KMS-11 (cell line): ENCODE data around the gene ADAMTS8.

Source experiments
- H2AFZ ChIP-seq: fragments of 200-600 bp; sonication (generic); 2 replicates; pipeline ENCODE4 v1.6.1; 2016; ENCODE audit warnings: antibody characterized with exemption, mixed run types, low read depth
- H3K27ac ChIP-seq: fragments of 200-600 bp; sonication (generic); 2 replicates; pipeline ENCODE4 v1.6.1; 2016; ENCODE audit warnings: mild to moderate bottlenecking, mixed run types
- H3K27me3 ChIP-seq: fragments of 200-600 bp; sonication (generic); 2 replicates; pipeline ENCODE4 v1.6.1; 2017; ENCODE audit warnings: mild to moderate bottlenecking, low read depth, mixed run types, moderate library complexity; ENCODE audit not compliant: insufficient read depth
- H3K36me3 ChIP-seq: fragments of 200-600 bp; sonication (generic); 2 replicates; pipeline ENCODE4 v1.6.1; 2017; ENCODE audit warnings: mild to moderate bottlenecking, mixed run types; ENCODE audit not compliant: insufficient read depth
- H3K4me1 ChIP-seq: fragments of 200-600 bp; sonication (generic); 2 replicates; pipeline ENCODE4 v1.6.1; 2016; ENCODE audit warnings: mild to moderate bottlenecking, low read depth, mixed run types; ENCODE audit not compliant: poor library complexity, severe bottlenecking
- H3K4me2 ChIP-seq: fragments of 200-600 bp; sonication (generic); 2 replicates; pipeline ENCODE4 v1.7.0; 2016; ENCODE audit warnings: mild to moderate bottlenecking, mixed run types
- H3K4me3 ChIP-seq: fragments of 200-600 bp; sonication (generic); IDR thresholded peaks from 2 replicates; pipeline ENCODE4 v1.6.1; 2017; ENCODE audit warnings: low read depth, low read length, mixed read lengths; ENCODE audit not compliant: insufficient read depth
- H3K79me2 ChIP-seq: fragments of 200-600 bp; sonication (generic); 2 replicates; pipeline ENCODE4 v1.6.1; 2016; ENCODE audit warnings: low read depth, mixed run types; ENCODE audit not compliant: insufficient read depth
- H3K9ac ChIP-seq: fragments of 200-600 bp; sonication (generic); 2 replicates; pipeline ENCODE4 v1.6.1; 2016; ENCODE audit warnings: mild to moderate bottlenecking, mixed run types
- H4K20me1 ChIP-seq: fragments of 200-600 bp; sonication (generic); 2 replicates; pipeline ENCODE4 v1.6.1; 2016; ENCODE audit warnings: mild to moderate bottlenecking, mixed run types; ENCODE audit not compliant: insufficient read depth
- TF ChIP-seq, protein P1 (sequence below): fragments of 200-600 bp; sonication (generic); conservative IDR thresholded peaks from 2 replicates; pipeline ENCODE4 v1.6.1; 2017; ENCODE audit warnings: low read depth, mild to moderate bottlenecking, antibody characterized with exemption, low read length, moderate library complexity, mixed read lengths

ADAMTS8 gene

GRCh38 chr11:130403967-130404366 lies 24.4 kb downstream of the ADAMTS8 start:
- TF ChIP-seq, protein P1, sequence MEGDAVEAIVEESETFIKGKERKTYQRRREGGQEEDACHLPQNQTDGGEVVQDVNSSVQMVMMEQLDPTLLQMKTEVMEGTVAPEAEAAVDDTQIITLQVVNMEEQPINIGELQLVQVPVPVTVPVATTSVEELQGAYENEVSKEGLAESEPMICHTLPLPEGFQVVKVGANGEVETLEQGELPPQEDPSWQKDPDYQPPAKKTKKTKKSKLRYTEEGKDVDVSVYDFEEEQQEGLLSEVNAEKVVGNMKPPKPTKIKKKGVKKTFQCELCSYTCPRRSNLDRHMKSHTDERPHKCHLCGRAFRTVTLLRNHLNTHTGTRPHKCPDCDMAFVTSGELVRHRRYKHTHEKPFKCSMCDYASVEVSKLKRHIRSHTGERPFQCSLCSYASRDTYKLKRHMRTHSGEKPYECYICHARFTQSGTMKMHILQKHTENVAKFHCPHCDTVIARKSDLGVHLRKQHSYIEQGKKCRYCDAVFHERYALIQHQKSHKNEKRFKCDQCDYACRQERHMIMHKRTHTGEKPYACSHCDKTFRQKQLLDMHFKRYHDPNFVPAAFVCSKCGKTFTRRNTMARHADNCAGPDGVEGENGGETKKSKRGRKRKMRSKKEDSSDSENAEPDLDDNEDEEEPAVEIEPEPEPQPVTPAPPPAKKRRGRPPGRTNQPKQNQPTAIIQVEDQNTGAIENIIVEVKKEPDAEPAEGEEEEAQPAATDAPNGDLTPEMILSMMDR, result no peak
- Histone ChIP-seq H3K27ac (no peak overlapping the region), H3K9ac (no peak overlapping the region), H2AFZ (no peak overlapping the region), H3K79me2 (no peaks in the 10 kb centered on the region), H3K27me3 (no peaks in the 10 kb centered on the region), H3K36me3 (no peaks in the 10 kb centered on the region), H4K20me1 (no peaks in the 10 kb centered on the region), H3K4me3 (no peak overlapping the region), H3K4me1 (no peaks in the 10 kb centered on the region), H3K4me2 (no peak overlapping the region)

DNA sequence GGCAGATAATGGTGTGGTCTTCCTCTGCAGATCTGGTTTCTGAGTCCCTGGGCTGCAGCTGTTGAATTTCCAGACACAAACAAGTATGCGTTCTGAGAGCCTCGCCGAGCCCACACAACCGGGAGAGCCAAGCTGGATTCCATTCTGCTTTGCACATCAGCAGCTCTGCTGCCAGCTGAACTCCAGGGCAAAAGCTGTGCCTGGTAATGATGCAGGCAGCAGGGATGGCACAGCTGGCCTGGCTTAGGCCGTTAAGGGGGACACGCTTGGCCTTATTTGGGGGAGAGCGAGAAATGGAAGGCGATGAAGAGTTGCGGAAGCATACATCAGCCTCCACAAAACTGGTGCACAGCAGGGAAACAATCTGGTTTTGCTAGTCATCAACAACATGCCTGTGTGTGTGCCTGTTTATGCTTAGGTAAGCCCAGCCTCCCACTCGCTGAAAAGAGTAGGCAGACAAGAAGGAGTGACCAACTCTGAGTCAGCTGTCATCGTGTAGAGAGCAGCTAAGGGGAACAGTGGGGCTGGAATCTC lies 25.1 kb downstream of the ADAMTS8 start:
- Histone ChIP-seq H3K27ac (no peak overlapping the region), H2AFZ (no peak overlapping the region)

DNA sequence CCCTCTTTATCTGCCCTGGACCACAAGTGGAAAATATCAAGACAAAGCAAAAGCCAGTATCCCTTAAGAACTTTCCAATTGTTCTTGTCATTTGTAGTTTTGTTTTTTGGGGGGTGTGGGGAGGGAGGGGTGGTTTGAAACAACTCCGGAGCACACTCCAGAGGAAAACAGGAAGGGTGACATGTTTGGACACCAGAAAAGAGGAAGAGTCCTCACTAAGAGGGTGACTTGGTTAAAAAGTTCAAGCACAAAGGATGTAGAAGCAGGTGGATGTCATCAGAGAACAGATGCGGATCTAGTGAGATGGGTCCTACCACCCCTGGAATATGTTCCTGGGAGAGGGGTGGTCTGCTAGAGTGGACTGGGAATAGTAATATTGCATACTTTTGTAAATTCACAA lies 25.8 kb downstream of the ADAMTS8 start:
- Histone ChIP-seq H3K4me2 (no peak overlapping the region), H2AFZ (no peak overlapping the region)

More for the DNA sequence above, 25.1 kb downstream of the ADAMTS8 start:
- Histone ChIP-seq H3K4me3 (no peak overlapping the region), H3K27me3 (no peaks in the 10 kb centered on the region), H3K36me3 (no peaks in the 10 kb centered on the region), H4K20me1 (no peaks in the 10 kb centered on the region), H3K9ac (no peak overlapping the region), H3K79me2 (no peaks in the 10 kb centered on the region), H3K4me2 (no peak overlapping the region), H3K4me1 (no peaks in the 10 kb centered on the region)
- TF ChIP-seq, protein P1, result no peak

GRCh38 chr11:130400781-130401483 lies 27.5 kb downstream of the ADAMTS8 start:
- Histone ChIP-seq H3K4me3 (no peak overlapping the region), H3K79me2 (no peaks in the 10 kb centered on the region), H3K4me2 (no peak overlapping the region), H3K36me3 (no peaks in the 10 kb centered on the region), H3K4me1 (no peaks in the 10 kb centered on the region), H3K27ac (no peak overlapping the region), H2AFZ (no peak overlapping the region), H3K9ac (no peak overlapping the region), H4K20me1 (no peaks in the 10 kb centered on the region), H3K27me3 (no peaks in the 10 kb centered on the region)
- TF ChIP-seq, protein P1, result no peak

More for the DNA sequence above, 25.8 kb downstream of the ADAMTS8 start:
- no peaks in the 10 kb centered on the region for H3K36me3 ChIP-seq
- H3K4me1 ChIP-seq, result no peaks in the 10 kb centered on the region
- TF ChIP-seq, protein P1, result no peak
- H3K4me3 ChIP-seq, result no peak overlapping the region
- H3K27ac ChIP-seq, result no peak overlapping the region
- H4K20me1 ChIP-seq, result no peaks in the 10 kb centered on the region
- no peak overlapping the region for H3K9ac ChIP-seq
- no peaks in the 10 kb centered on the region for H3K79me2 ChIP-seq
- H3K27me3 ChIP-seq, result no peaks in the 10 kb centered on the region
